NCI-H748 (cell line): Measurements from ENCODE around the gene PRKAR1B.
"Not testable (repeated sequence)": the region's sequence is repeated elsewhere in the genome, so short reads cannot be mapped to it uniquely, and the experiment has no call there.

Source experiments
- DNase-seq: peaks from one replicate; lab custom pipeline; 2025; ENCODE audit not compliant: unreplicated experiment; lab: John Stamatoyannopoulos, UW

PRKAR1B gene

GRCh38 chr7:562789-563628 is 164.1 kb downstream of the PRKAR1B start:
- DNase-seq, result no peak

- DNase-seq, result no peak
Observed at GRCh38 chr7:562374-562675, 164.8 kb downstream of the PRKAR1B start.

- DNase-seq, result no peak
Observed at GRCh38 chr7:561631-562373, 165.3 kb downstream of the PRKAR1B start.

GRCh38 chr7:560966-561630 is 166.0 kb downstream of the PRKAR1B start:
- DNase-seq, result no peak

- no peak for DNase-seq
Observed at GRCh38 chr7:559396-559705, 167.7 kb downstream of the PRKAR1B start.

- DNase-seq, result no peak
Observed at GRCh38 chr7:557558-557881, 169.6 kb downstream of the PRKAR1B start.

- no peak for DNase-seq
Observed at GRCh38 chr7:556837-557557, 170.1 kb downstream of the PRKAR1B start.

GRCh38 chr7:556291-556826 is 170.7 kb downstream of the PRKAR1B start:
- no peak for DNase-seq

GRCh38 chr7:555551-556160 is 171.4 kb downstream of the PRKAR1B start:
- no peak for DNase-seq

GRCh38 chr7:553636-554111 is 173.4 kb downstream of the PRKAR1B start:
- DNase-seq, result no peak

- DNase-seq, result no peak
Observed at GRCh38 chr7:552868-553635, 174.0 kb downstream of the PRKAR1B start.

- not testable (repeated sequence) for DNase-seq
Observed at GRCh38 chr7:552151-552867, 174.8 kb downstream of the PRKAR1B start.

- DNase-seq, result not testable (repeated sequence)
Observed at GRCh38 chr7:551615-551970, 175.5 kb downstream of the PRKAR1B start.

GRCh38 chr7:550881-551614 is 176.0 kb downstream of the PRKAR1B start:
- no peak for DNase-seq

GRCh38 chr7:549891-550625 is 177.0 kb downstream of the PRKAR1B start:
- DNase-seq, result no peak

- no peak for DNase-seq
Observed at GRCh38 chr7:549066-549890, 177.8 kb downstream of the PRKAR1B start.

GRCh38 chr7:548401-548800 is 178.7 kb downstream of the PRKAR1B start:
- DNase-seq, result no peak
